Right kidney (tissue), 1 donor: ENCODE data around the gene HHATL.

Experiments used
- DNase-seq: peaks from one replicate; pipeline ENCODE4 v3.0.0-alpha.2; 2016

HHATL gene

GRCh38 chr3:42697289-42698051, 5.1 kb downstream of the HHATL start:
- no peak for DNase-seq

GRCh38 chr3:42696356-42697288, 6.0 kb downstream of the HHATL start:
- DNase-seq, result no peak

GRCh38 chr3:42694366-42694765, 8.2 kb downstream of the HHATL start:
- no peak for DNase-seq

GRCh38 chr3:42693530-42693930, 9.1 kb downstream of the HHATL start:
- no peak for DNase-seq

GRCh38 chr3:42692667-42693529, 9.7 kb downstream of the HHATL start:
- DNase-seq, result no peak

- DNase-seq, result no peak
Measured at GRCh38 chr3:42691816-42692666, 10.6 kb downstream of the HHATL start.

- no peak for DNase-seq
Measured at GRCh38 chr3:42690766-42691680, 11.6 kb downstream of the HHATL start.

- DNase-seq, result no peak
Measured at GRCh38 chr3:42690191-42690590, 12.4 kb downstream of the HHATL start.

GRCh38 chr3:42689421-42690014, 13.1 kb downstream of the HHATL start:
- DNase-seq, result no peak

- DNase-seq, result no peak
Measured at GRCh38 chr3:42688487-42689420, 13.8 kb downstream of the HHATL start.

GRCh38 chr3:42688016-42688415, 14.6 kb downstream of the HHATL start:
- DNase-seq, result no peak

- no peak for DNase-seq
Measured at GRCh38 chr3:42686832-42687650, 15.6 kb downstream of the HHATL start.

- peak; percentile 40 for DNase-seq
Measured at GRCh38 chr3:42685891-42686820, 16.4 kb downstream of the HHATL start.

- DNase-seq, result no peak
Measured at GRCh38 chr3:42685363-42685881, 17.2 kb downstream of the HHATL start, which contains the start of gene KLHL40. Gene KLHL40 (plus strand): TSS chr3:42685537. CDS start chr3:42685619, 82 bp downstream.

GRCh38 chr3:42684632-42685362, 17.8 kb downstream of the HHATL start:
- DNase-seq, result no peak
